ENCODE data around the gene SLC4A1. TPM values are rescaled to one million over a fixed set of nuclear protein-coding genes. Genes with fewer than 3 reads are reported as not detected.

The SLC4A1 gene
- total and polyA plus RNA-seq, 2 experiments from 2014 or later: not detected

DNA sequence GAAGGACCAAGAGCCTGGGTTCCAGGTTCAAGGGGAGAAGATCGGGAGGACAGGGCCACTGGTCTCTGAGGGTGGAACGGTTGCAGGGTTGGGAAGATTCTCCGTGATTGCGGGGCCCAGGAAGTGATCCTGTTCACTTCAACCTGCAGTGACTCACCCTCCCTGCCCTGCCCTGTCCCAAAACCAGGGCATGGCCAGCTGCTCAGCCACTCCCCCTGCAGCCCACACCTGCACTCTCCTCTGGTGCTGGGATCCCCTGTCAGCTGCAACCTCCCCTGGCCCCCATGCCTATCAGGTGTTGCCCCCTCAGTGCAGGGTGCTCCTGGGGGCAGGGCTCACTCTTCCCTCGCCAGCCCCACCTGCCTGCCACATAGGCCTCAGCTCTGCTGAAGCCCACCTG, 41.5 kb upstream of the SLC4A1 start:
- H3K4me1 ChIP-seq (ENCODE audit: low read depth): peaks cover 7% of the 10 kb centered on the region
- H3K4me3 ChIP-seq: no peak overlapping the region
- H3K36me3 ChIP-seq: no peaks in the 10 kb centered on the region
- no peak overlapping the region for H3K27ac ChIP-seq
- TF ChIP-seq, protein P1, sequence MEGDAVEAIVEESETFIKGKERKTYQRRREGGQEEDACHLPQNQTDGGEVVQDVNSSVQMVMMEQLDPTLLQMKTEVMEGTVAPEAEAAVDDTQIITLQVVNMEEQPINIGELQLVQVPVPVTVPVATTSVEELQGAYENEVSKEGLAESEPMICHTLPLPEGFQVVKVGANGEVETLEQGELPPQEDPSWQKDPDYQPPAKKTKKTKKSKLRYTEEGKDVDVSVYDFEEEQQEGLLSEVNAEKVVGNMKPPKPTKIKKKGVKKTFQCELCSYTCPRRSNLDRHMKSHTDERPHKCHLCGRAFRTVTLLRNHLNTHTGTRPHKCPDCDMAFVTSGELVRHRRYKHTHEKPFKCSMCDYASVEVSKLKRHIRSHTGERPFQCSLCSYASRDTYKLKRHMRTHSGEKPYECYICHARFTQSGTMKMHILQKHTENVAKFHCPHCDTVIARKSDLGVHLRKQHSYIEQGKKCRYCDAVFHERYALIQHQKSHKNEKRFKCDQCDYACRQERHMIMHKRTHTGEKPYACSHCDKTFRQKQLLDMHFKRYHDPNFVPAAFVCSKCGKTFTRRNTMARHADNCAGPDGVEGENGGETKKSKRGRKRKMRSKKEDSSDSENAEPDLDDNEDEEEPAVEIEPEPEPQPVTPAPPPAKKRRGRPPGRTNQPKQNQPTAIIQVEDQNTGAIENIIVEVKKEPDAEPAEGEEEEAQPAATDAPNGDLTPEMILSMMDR (IDR thresholded peaks at IDR 0.05; ENCODE audit: low read depth, low read length): no peak
- DNase-seq (ENCODE audit: low read depth in 1 of 2, low spot score in 1 of 2): no peak
- H3K9me3 ChIP-seq (ENCODE audit: low read depth): no peaks in the 10 kb centered on the region
- peaks cover 24% of the 10 kb centered on the region for H3K27me3 ChIP-seq

DNA sequence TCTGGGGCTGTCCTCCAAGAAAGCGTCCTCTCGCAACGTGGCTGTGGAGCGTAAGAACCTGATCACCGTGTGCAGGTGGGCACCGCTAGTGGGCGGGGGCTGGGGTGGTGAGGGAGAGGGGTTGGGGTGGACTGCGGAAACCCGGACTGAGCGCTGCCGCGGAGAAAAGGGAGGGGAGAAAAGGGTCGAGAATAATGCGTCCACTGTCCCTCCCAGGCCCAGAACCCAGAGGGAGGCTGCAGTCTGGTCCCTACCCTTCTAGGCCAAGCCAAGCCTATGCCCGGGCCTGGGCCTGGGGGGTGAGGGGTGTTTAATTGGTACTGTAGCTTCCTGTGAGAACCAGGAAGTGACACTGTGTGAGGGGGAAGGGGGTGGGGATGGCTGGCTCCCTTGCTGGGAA, 40.9 kb upstream of the SLC4A1 start:
- Histone ChIP-seq H3K4me1 (ENCODE audit: low read depth) (peaks cover 7% of the 10 kb centered on the region), H3K27ac (no peak overlapping the region), H3K9me3 (ENCODE audit: low read depth) (no peaks in the 10 kb centered on the region), H3K36me3 (no peaks in the 10 kb centered on the region), H3K4me3 (no peak overlapping the region), H3K27me3 (peaks cover 18% of the 10 kb centered on the region)
- TF ChIP-seq, protein P1 (IDR thresholded peaks at IDR 0.05; ENCODE audit: low read depth, low read length): no peak
- DNase-seq (ENCODE audit: low read depth in 1 of 2, low spot score in 1 of 2): no peak

DNA sequence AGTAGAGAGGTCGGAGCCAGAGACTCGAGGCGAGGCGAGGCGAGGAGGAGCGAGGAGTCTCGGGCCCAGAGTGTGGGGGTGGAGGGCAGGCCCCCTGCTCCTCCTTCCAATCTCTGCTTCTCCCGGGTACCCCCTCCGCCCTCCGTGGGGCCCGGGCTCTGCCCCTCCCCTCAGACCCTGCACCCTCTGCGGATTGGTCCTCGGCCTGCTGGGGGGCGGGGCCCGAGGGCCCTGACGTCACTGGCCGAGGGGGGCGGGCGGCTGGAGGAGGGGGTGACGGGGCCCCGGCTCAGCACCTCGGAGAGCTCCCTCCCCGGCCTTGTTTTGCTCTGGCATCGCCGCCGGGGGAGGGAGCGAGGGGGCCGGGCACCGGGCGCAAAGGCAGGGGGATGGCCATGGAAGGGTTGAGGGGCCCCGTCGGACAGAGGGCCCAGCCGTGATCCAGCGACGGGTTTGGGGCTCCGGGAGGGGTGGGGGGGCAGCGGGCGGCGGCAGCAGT, 40.4 kb upstream of the SLC4A1 start, which contains the start of gene RUNDC3A:
Gene RUNDC3A (plus strand): TSS at position 282 of the 499 bp plus-strand sequence. CDS start 232 bp downstream, outside the sequence.
- TF ChIP-seq, protein P1 (IDR thresholded peaks at IDR 0.05; ENCODE audit: low read depth, low read length): no peak
- no peaks in the 10 kb centered on the region for H3K9me3 ChIP-seq (ENCODE audit: low read depth)
- peaks cover 15% of the 10 kb centered on the region for H3K27me3 ChIP-seq
- peaks cover 7% of the 10 kb centered on the region for H3K4me1 ChIP-seq (ENCODE audit: low read depth)
- peak; percentile 88 to 94 for DNase-seq (ENCODE audit: low read depth in 1 of 2, low spot score in 1 of 2)
- no peaks in the 10 kb centered on the region for H3K36me3 ChIP-seq
- H3K4me3 ChIP-seq: peak within 1 kb of the TSS; percentile 33
- no peak within 1 kb of the TSS for H3K27ac ChIP-seq

DNA sequence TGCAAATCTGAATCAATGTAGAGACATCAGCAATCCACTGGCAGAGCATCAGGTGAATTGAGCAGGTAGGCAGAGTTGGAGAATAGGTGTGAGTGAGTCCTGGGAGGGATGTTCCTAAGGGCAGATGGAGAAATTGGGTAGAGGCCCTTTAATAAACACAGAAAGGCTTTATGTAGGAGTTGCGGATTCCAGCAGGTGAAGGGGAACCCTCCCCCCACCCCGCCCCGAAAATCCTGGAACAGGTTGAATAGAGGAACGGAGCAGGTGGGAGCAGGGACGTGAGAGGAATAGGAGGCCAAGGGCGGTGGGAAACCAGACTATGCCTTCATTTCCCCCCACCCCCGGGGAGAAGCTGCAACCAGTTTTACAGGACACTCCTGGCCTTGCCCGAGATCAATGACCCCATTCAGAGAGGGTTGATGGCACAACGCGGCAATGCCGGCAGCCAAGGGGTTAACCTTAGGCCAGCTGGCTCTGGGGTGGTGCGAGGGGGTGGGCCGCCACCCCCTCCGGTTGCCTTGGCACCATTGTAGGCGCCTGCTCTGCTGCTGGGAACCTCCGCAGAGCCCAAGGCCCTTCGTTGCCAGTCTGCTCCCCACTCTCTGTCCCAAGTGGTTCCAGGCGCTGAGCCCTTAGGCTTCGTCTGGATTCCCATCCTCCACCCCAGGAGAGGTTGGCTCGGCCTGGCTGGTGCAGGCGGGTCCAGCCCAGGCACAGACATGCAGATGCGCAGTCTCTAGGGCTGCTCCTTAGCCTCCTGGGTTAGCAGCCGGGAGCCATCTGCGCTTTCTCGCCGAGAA, 39.7 kb upstream of the SLC4A1 start:
- DNase-seq (ENCODE audit: low read depth in 1 of 2, low spot score in 1 of 2): peak; percentile 67 to 85
- H3K27me3 ChIP-seq: peaks cover 10% of the 10 kb centered on the region
- H3K4me3 ChIP-seq: peak overlapping the region; percentile 33
- TF ChIP-seq, protein P1 (IDR thresholded peaks at IDR 0.05; ENCODE audit: low read depth, low read length): no peak
- H3K36me3 ChIP-seq: no peaks in the 10 kb centered on the region
- H3K4me1 ChIP-seq (ENCODE audit: low read depth): peaks cover 7% of the 10 kb centered on the region
- H3K9me3 ChIP-seq (ENCODE audit: low read depth): no peaks in the 10 kb centered on the region
- no peak overlapping the region for H3K27ac ChIP-seq

DNA sequence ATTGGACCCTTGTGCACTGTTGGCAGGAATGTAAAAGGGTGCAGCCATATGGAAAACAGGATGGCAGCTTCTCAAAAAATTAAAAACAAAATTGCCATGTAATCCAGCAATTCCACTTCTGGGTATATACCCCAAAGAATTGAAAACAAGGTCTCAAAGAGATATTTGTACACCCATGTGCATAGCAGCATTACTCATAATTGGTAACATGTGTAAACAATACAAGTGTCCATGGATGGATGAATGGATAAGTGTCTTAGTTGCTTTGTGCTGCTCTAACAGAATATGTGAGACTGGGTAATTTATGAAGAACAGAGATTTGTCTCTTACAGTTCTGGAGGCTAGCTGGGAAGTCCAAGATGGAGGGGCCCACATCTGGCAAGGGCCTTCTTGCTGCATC, 36.7 kb upstream of the SLC4A1 start:
- Histone ChIP-seq H3K4me3 (no peak overlapping the region), H3K4me1 (ENCODE audit: low read depth) (peaks cover 7% of the 10 kb centered on the region), H3K9me3 (ENCODE audit: low read depth) (no peaks in the 10 kb centered on the region), H3K27me3 (peaks cover 6% of the 10 kb centered on the region), H3K27ac (no peak overlapping the region), H3K36me3 (no peaks in the 10 kb centered on the region)
- TF ChIP-seq, protein P1 (IDR thresholded peaks at IDR 0.05; ENCODE audit: low read depth, low read length): no peak
- no peak for DNase-seq (ENCODE audit: low read depth in 1 of 2, low spot score in 1 of 2)
